DOHH2 (cell line): ENCODE data around the gene OR5K2.

Experiments used
- H3F3A ChIP-seq: fragments of 200-600 bp; sonication (generic), shearing (Covaris generic); 2 replicates; pipeline ENCODE4 v1.6.0; 2016; ENCODE audit warnings: antibody characterized with exemption, mild to moderate bottlenecking; ENCODE audit not compliant: control insufficient read depth, insufficient read depth
- H3K27ac ChIP-seq: fragments of 200-600 bp; sonication (generic); 2 replicates; pipeline ENCODE4 v1.5.1; 2014; ENCODE audit warnings: low read depth, mild to moderate bottlenecking, low read length, moderate library complexity
- H3K27me3 ChIP-seq: fragments of 200-600 bp; sonication (generic); 2 replicates; pipeline ENCODE4 v1.6.1; 2014; ENCODE audit warnings: mild to moderate bottlenecking, low read length, mixed read lengths; ENCODE audit not compliant: control insufficient read depth
- H3K36me3 ChIP-seq: fragments of 200-600 bp; sonication (generic); 2 replicates; pipeline ENCODE4 v1.6.1; 2014; ENCODE audit warnings: mild to moderate bottlenecking, low read length, moderate library complexity, mixed read lengths; ENCODE audit not compliant: control insufficient read depth
- H3K4me1 ChIP-seq: fragments of 200-600 bp; sonication (generic); 2 replicates; pipeline ENCODE4 v1.6.1; 2014; ENCODE audit warnings: mild to moderate bottlenecking, low read length, mixed read lengths; ENCODE audit not compliant: control insufficient read depth
- H3K4me2 ChIP-seq: fragments of 200-600 bp; sonication (generic); 2 replicates; pipeline ENCODE4 v1.6.0; 2014; ENCODE audit warnings: mild to moderate bottlenecking, low read length, moderate library complexity
- H3K4me3 ChIP-seq: fragments of 200-600 bp; sonication (generic); 2 replicates; pipeline ENCODE4 v1.5.1; 2014; ENCODE audit warnings: mild to moderate bottlenecking, low read length, mixed read lengths
- H3K79me2 ChIP-seq: fragments of 200-600 bp; sonication (generic); 2 replicates; pipeline ENCODE4 v1.6.1; 2014; ENCODE audit warnings: mild to moderate bottlenecking, low read length, mixed read lengths; ENCODE audit not compliant: control insufficient read depth
- H3K9me2 ChIP-seq: fragments of 200-600 bp; sonication (generic); replicated peaks from 2 replicates; pipeline ENCODE4 v1.6.1; 2014; ENCODE audit warnings: mild to moderate bottlenecking, low read length, mixed read lengths; ENCODE audit not compliant: control insufficient read depth
- H3K9me3 ChIP-seq: fragments of 200-600 bp; sonication (generic); 2 replicates; pipeline ENCODE4 v1.6.1; 2014; ENCODE audit warnings: antibody characterized with exemption, low read length, mixed read lengths; ENCODE audit not compliant: control insufficient read depth, insufficient read depth
- H4K20me1 ChIP-seq: fragments of 200-600 bp; sonication (generic); 2 replicates; pipeline ENCODE4 v1.6.0; 2014; ENCODE audit warnings: low read depth, mild to moderate bottlenecking, antibody characterized with exemption, low read length, moderate library complexity; ENCODE audit not compliant: control insufficient read depth, insufficient read depth
- EZH2phosphoT487 ChIP-seq: fragments of 200-600 bp; sonication (generic); IDR thresholded peaks from 2 replicates; pipeline ENCODE4 v1.6.1; 2017; ENCODE audit warnings: borderline replicate concordance, mild to moderate bottlenecking, antibody characterized with exemption, low read length, moderate library complexity, mixed read lengths
- TF ChIP-seq, protein P1 (sequence below): fragments of 200-600 bp; sonication (generic); IDR thresholded peaks from one replicate; pipeline ENCODE4 v1.5.1; 2014; ENCODE audit warnings: antibody characterized with exemption, mild to moderate bottlenecking, low read depth, low read length; ENCODE audit not compliant: poor library complexity, severe bottlenecking

OR5K2 gene

DNA sequence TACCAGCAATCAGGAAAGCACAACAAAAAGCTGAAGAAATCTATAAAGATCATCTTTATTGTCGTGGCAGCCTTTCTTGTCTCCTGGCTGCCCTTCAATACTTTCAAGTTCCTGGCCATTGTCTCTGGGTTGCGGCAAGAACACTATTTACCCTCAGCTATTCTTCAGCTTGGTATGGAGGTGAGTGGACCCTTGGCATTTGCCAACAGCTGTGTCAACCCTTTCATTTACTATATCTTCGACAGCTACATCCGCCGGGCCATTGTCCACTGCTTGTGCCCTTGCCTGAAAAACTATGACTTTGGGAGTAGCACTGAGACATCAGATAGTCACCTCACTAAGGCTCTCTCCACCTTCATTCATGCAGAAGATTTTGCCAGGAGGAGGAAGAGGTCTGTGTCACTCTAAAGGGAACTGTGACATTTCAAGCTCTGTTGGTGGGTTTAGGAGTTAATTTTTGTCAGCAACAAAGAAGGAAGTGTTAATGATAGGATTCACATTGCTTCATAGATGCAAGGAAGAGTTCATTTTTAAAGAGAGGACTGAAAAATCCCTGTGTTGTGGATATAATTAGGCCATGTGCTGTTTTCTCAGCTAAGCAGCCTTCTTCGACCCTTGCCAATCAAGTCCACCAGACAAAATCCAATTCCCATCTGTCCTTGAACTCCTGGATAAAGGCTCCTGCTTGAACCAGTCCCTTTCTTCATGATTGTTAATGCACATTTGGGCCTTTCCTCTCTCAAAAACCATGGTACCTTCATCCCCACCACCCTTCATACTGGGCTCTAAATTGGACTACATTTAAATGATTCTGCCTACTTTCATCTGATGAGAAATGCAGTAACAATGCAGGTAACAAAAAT lies 35.5 kb downstream of the OR5K2 start:
- TF ChIP-seq, protein P1, sequence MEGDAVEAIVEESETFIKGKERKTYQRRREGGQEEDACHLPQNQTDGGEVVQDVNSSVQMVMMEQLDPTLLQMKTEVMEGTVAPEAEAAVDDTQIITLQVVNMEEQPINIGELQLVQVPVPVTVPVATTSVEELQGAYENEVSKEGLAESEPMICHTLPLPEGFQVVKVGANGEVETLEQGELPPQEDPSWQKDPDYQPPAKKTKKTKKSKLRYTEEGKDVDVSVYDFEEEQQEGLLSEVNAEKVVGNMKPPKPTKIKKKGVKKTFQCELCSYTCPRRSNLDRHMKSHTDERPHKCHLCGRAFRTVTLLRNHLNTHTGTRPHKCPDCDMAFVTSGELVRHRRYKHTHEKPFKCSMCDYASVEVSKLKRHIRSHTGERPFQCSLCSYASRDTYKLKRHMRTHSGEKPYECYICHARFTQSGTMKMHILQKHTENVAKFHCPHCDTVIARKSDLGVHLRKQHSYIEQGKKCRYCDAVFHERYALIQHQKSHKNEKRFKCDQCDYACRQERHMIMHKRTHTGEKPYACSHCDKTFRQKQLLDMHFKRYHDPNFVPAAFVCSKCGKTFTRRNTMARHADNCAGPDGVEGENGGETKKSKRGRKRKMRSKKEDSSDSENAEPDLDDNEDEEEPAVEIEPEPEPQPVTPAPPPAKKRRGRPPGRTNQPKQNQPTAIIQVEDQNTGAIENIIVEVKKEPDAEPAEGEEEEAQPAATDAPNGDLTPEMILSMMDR: no peak
- no peak for TF ChIP-seq EZH2phosphoT487
- Histone ChIP-seq H3K4me2 (peak overlapping the region; percentile 66), H3K4me1 (peaks cover 74% of the 10 kb centered on the region), H3K79me2 (no peaks in the 10 kb centered on the region), H3K9me3 (no peaks in the 10 kb centered on the region), H3K27ac (peak overlapping the region; percentile 62), H3K9me2 (no peaks in the 10 kb centered on the region), H3K27me3 (no peaks in the 10 kb centered on the region), H4K20me1 (no peaks in the 10 kb centered on the region), H3F3A (peaks cover 23% of the 10 kb centered on the region), H3K36me3 (no peaks in the 10 kb centered on the region), H3K4me3 (peak overlapping the region; percentile 58)

DNA sequence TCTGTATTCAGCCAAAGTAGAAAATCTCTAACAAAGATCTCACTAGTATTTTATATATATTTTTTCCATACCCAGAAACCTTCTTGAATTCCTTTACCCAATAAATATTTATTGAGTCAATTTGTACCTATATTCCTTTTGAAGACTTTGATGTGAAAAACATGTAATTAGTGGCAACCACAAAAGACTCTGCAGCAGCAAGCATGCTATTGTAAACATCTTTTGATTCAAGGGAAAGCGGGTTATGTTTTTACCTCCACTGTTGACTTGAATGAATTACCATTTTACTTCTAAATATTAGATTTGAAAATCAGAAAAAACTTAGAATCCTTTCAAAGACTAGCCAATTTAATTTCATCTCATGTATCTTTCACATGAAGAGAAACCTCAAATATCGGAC lies 36.7 kb downstream of the OR5K2 start:
- H3K27me3 ChIP-seq: no peaks in the 10 kb centered on the region
- H4K20me1 ChIP-seq: no peaks in the 10 kb centered on the region
- H3K4me3 ChIP-seq: peak overlapping the region; percentile 58
- H3K27ac ChIP-seq: peak overlapping the region; percentile 62
- peaks cover 14% of the 10 kb centered on the region for H3F3A ChIP-seq
- H3K4me2 ChIP-seq: peak overlapping the region; percentile 66
- no peaks in the 10 kb centered on the region for H3K9me3 ChIP-seq
- peaks cover 78% of the 10 kb centered on the region for H3K4me1 ChIP-seq
- H3K9me2 ChIP-seq: no peaks in the 10 kb centered on the region
- no peaks in the 10 kb centered on the region for H3K79me2 ChIP-seq
- TF ChIP-seq EZH2phosphoT487: no peak
- TF ChIP-seq, protein P1: no peak
- H3K36me3 ChIP-seq: no peaks in the 10 kb centered on the region

DNA sequence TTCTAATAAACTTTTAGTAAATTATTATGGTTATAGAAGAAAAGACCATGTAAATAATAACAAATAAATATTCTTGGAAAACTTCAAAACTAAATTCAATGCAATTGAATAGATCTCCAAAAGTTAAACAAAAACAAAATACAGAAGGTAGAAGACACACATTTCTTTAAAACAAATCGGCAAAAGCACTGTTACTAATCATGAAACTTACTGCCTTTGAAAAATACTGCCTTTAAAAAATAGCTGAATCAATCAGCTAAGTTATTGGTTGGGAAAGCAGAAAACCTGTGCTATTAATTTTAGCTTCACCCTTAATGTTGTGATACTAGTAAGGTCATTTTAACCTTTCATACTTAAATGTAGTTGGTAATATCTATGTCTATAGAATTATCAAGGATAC lies 37.3 kb downstream of the OR5K2 start:
- peak overlapping the region; percentile 50 for H3K4me3 ChIP-seq
- no peaks in the 10 kb centered on the region for H3K9me2 ChIP-seq
- H3K27ac ChIP-seq: no peak overlapping the region
- peaks cover 9% of the 10 kb centered on the region for H3F3A ChIP-seq
- no peaks in the 10 kb centered on the region for H4K20me1 ChIP-seq
- peaks cover 82% of the 10 kb centered on the region for H3K4me1 ChIP-seq
- H3K4me2 ChIP-seq: peak overlapping the region; percentile 44
- H3K9me3 ChIP-seq: no peaks in the 10 kb centered on the region
- TF ChIP-seq EZH2phosphoT487: no peak
- TF ChIP-seq, protein P1: no peak
- H3K27me3 ChIP-seq: no peaks in the 10 kb centered on the region
- H3K79me2 ChIP-seq: no peaks in the 10 kb centered on the region
- no peaks in the 10 kb centered on the region for H3K36me3 ChIP-seq
